Keratinocyte (primary cell): Measurements from ENCODE around the gene TUBGCP4.

Experiments
- CTCF ChIP-seq, 3 experiments: IDR thresholded peaks in 1 of 3; conservative IDR thresholded peaks in 1 of 3; optimal IDR thresholded peaks in 1 of 3; 2 replicates in 2 of 3; 3 replicates in 1 of 3; pipeline versions ENCODE3 to v1.5.1; 2011; ENCODE audit warnings: low read length in 3 of 3, mild to moderate bottlenecking in 3 of 3, moderate library complexity in 2 of 3, control low read depth in 1 of 3, inconsistent platforms in 1 of 3; ENCODE audit not compliant: insufficient read depth in 2 of 3; ENCODE audit errors: extremely low read depth in 1 of 3
- EZH2 ChIP-seq: IDR thresholded peaks from one replicate; pipeline ENCODE4 v1.6.1; 2012; ENCODE audit warnings: inconsistent platforms, mild to moderate bottlenecking, low read length, moderate library complexity

GRCh38 chr15:43412096-43412495 is 41.2 kb downstream of the TUBGCP4 start:
- TF ChIP-seq CTCF (optimal IDR thresholded peaks at IDR 0.05 in 1 of 3, IDR thresholded peaks at IDR 0.05 in 1 of 3, conservative IDR thresholded peaks at IDR 0.05 in 1 of 3; ENCODE audit: extremely low read depth in 1 of 3, insufficient read depth in 2 of 3, low read length in 3 of 3) (no peak), EZH2 (no peak)
